K562 (cell line): ENCODE data around the gene C9orf50. TPM values are rescaled to one million over a fixed set of nuclear protein-coding genes. Genes with fewer than 3 reads are reported as not detected.

Experiments used
- BCLAF1 ChIP-seq, 2 experiments: fragments of 450-650 bp in 1 of 2; IDR thresholded peaks; 2 replicates each; pipeline ENCODE4 v1.6.1; 2011 to 2017; ENCODE audit warnings: low read depth in 2 of 2, antibody characterized with exemption in 1 of 2, borderline replicate concordance in 1 of 2, low read length in 1 of 2, mild to moderate bottlenecking in 1 of 2, mixed read lengths in 1 of 2; ENCODE audit not compliant: control insufficient read depth in 1 of 2
- CHD4 ChIP-seq: fragments of 200-600 bp; sonication (generic); IDR thresholded peaks from 3 replicates; pipeline ENCODE4 v1.6.1; 2012; ENCODE audit warnings: low read depth, mild to moderate bottlenecking, mixed read lengths, low read length, inconsistent platforms; ENCODE audit not compliant: insufficient read depth, insufficient replicate concordance, poor library complexity, severe bottlenecking
- DPF2 ChIP-seq: fragments of 450-650 bp; IDR thresholded peaks from 2 replicates; pipeline ENCODE4 v1.6.1; 2016
- HNRNPUL1 ChIP-seq: fragments of 200-400 bp; formaldehyde crosslinking; IDR thresholded peaks from 2 replicates; pipeline ENCODE4 v1.6.1; 2017; ENCODE audit warnings: low read length
- JUN ChIP-seq, 2 experiments: sonication (generic) in 1 of 2; formaldehyde crosslinking in 1 of 2; IDR thresholded peaks; 2 replicates each; pipeline versions ENCODE4 v1.6.1 to v1.8.0; 2012 to 2022; ENCODE audit warnings: borderline replicate concordance in 2 of 2, mild to moderate bottlenecking in 2 of 2, improper control_type of control experiment in 1 of 2, low read depth in 1 of 2, low read length in 1 of 2, missing genetic modification reagents in 1 of 2
- MBD2 ChIP-seq: sonication (generic); IDR thresholded peaks from 2 replicates; pipeline ENCODE4 v1.6.1; 2016; ENCODE audit warnings: low read depth, borderline replicate concordance
- NFIC ChIP-seq: fragments of 450-650 bp; IDR thresholded peaks from 2 replicates; pipeline ENCODE4 v1.6.1; 2017; ENCODE audit warnings: mild to moderate bottlenecking, inconsistent platforms
- PRDM10 ChIP-seq: fragments of 450-650 bp; IDR thresholded peaks from 2 replicates; pipeline ENCODE4 v1.6.1; 2018; ENCODE audit not compliant: partially characterized antibody
- RCOR1 ChIP-seq, 2 experiments: IDR thresholded peaks; 2 replicates each; pipeline ENCODE4 v1.6.1; 2012; ENCODE audit warnings: low read depth in 2 of 2, low read length in 2 of 2, borderline replicate concordance in 1 of 2, improper control_type of control experiment in 1 of 2
- ZBTB26 ChIP-seq: fragments of 450-650 bp; formaldehyde crosslinking; IDR thresholded peaks from 2 replicates; pipeline ENCODE4 v1.4.0; 2022; ENCODE audit warnings: missing genetic modification characterization
- ZNF354B ChIP-seq: fragments of 250-450 bp; sonication (Bioruptor Pico); IDR thresholded peaks from 2 replicates; pipeline ENCODE4 v1.4.0; 2020
- ZNF644 ChIP-seq: fragments of 200-800 bp; sonication (Bioruptor generic); IDR thresholded peaks from 2 replicates; pipeline ENCODE4 v1.6.1; 2016; ENCODE audit warnings: low read depth, missing genetic modification characterization, missing compliant biosample characterization
- polyA plus RNA-seq, 8 experiments: library from polyadenylated mRNA; depleted of rRNA in 4 of 8; stranded (reverse) in 5 of 8; unstranded in 3 of 8; fragments of >200 nt; fragmentation: Nextera tagmentation in 2 of 8; fragmentation: Illumina TruSeq in 1 of 8; extraction: Ambion mirVana in 2 of 8; extraction: Trizol in 1 of 8; gene quantifications; 2 replicates each; pipeline versions ENCODE4 v1.2.1 to v1.2.3, GENCODE V29; 2011 to 2014; ENCODE audit warnings: inconsistent platforms in 1 of 8, missing spikeins in 1 of 8
- total RNA-seq, 7 experiments: library from RNA; depleted of rRNA in 6 of 7; stranded (reverse); fragments of >200 nt in 6 of 7; fragmentation: Illumina TruSeq in 2 of 7; extraction: Trizol in 2 of 7; gene quantifications; 2 replicates each; pipeline versions ENCODE4 v1.2.1 to v1.2.3, GENCODE V29; 2011 to 2021; ENCODE audit warnings: low replicate concordance in 1 of 7
- TF ChIP-seq, protein P1 (sequence below): fragments of 450-650 bp; formaldehyde crosslinking; IDR thresholded peaks from 2 replicates; pipeline ENCODE4 v1.4.0; 2020; ENCODE audit warnings: mild to moderate bottlenecking
- TF ChIP-seq, protein P2 (sequence below): IDR thresholded peaks from 2 replicates; pipeline ENCODE4 v1.6.1; 2012; ENCODE audit warnings: low read depth, low read length, improper control_type of control experiment, borderline replicate concordance

The C9orf50 gene
- total and polyA plus RNA-seq, 9 of the 15 experiments (the other 6 are each of a cell fraction or from before 2014, with no cell fraction given), result not detected

DNA sequence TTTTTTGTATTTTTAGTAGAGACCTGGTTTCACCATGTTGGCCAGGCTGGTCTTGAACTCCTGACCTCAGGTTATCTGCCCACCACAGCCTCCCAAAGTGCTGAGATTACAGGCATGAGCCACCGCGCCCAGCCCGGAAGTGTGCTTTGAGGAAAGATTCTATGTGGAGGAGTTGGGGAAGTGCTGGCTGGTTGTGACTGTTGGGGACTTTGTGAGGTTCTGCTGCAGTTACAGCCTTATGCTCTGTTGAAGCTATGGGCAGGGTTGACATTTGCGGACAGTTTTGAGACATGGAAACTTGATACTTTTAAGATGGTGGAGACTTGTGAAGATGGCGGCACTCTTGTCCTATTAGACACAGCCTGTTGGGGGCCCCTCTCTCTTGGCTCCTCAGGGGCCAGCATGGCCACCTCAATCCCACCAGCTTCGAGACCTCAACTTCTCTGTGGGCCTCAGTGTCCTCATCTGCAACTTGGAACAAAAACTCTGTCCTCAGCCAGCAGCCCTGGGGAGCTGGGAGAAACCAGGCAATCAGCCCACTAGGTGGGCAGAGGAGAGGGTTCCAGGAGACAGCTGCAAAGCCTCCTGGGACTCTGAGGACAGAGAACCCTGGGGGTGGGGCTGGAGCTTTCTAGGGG lies 24.9 kb downstream of the C9orf50 start (continued):
- TF ChIP-seq JUN (IDR thresholded peaks at IDR 0.05; ENCODE audit: borderline replicate concordance, low read depth, low read length) (no peak), JUN (CRISPR knock-in tag; IDR thresholded peaks at IDR 0.05; ENCODE audit: borderline replicate concordance) (no peak), CHD4 (no peak), ZNF644 (tag) (peak; percentile 96), ZBTB26 (no peak), HNRNPUL1 (no peak), MBD2 (peak; percentile 57; the same call in 1 of the 2 replicates), DPF2 (peak; percentile 96), BCLAF1 (IDR thresholded peaks at IDR 0.05; ENCODE audit: borderline replicate concordance in 1 of 2, control insufficient read depth in 1 of 2, low read depth in 2 of 2, low read length in 1 of 2) (0 out of 4 replicates have a peak, but pooled peaks of 1 of the 2 experiments have one; percentile 29), ZNF354B (CRISPR knock-in tag) (0 out of 2 replicates have a peak, but pooled peaks have one; percentile 42), RCOR1 (IDR thresholded peaks at IDR 0.05; ENCODE audit: borderline replicate concordance in 1 of 2, low read depth in 2 of 2, low read length in 2 of 2) (peak; percentile 92 to 97), NFIC (peak; percentile 81), PRDM10 (no peak)
- TF ChIP-seq, protein P1, sequence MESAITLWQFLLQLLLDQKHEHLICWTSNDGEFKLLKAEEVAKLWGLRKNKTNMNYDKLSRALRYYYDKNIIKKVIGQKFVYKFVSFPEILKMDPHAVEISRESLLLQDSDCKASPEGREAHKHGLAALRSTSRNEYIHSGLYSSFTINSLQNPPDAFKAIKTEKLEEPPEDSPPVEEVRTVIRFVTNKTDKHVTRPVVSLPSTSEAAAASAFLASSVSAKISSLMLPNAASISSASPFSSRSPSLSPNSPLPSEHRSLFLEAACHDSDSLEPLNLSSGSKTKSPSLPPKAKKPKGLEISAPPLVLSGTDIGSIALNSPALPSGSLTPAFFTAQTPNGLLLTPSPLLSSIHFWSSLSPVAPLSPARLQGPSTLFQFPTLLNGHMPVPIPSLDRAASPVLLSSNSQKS, result no peak
- TF ChIP-seq, protein P2, sequence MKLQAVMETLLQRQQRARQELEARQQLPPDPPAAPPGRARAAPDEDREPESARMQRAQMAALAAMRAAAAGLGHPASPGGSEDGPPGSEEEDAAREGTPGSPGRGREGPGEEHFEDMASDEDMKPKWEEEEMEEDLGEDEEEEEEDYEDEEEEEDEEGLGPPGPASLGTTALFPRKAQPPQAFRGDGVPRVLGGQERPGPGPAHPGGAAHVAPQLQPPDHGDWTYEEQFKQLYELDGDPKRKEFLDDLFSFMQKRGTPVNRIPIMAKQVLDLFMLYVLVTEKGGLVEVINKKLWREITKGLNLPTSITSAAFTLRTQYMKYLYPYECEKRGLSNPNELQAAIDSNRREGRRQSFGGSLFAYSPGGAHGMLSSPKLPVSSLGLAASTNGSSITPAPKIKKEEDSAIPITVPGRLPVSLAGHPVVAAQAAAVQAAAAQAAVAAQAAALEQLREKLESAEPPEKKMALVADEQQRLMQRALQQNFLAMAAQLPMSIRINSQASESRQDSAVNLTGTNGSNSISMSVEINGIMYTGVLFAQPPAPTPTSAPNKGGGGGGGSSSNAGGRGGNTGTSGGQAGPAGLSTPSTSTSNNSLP, result no peak
